Liver (tissue), 3 donors: ENCODE measurements around the gene PPM1K.

Experiments used
- ATF3 ChIP-seq: IDR thresholded peaks from 2 replicates; pipeline ENCODE4 v1.6.1; 2016; ENCODE audit warnings: antibody characterized with exemption
- CTCF ChIP-seq: fragments of 150-350 bp; IDR thresholded peaks from 2 replicates; pipeline ENCODE4 v1.5.1; 2017; ENCODE audit warnings: improper control_type of control experiment, low read depth, low read length; ENCODE audit not compliant: missing input control
- RAD21 ChIP-seq, 2 donors: IDR thresholded peaks; 2 replicates each; pipeline ENCODE4 v1.6.1; 2016; ENCODE audit warnings: antibody characterized with exemption in 2 of 2, mild to moderate bottlenecking in 2 of 2
- REST ChIP-seq: IDR thresholded peaks from 2 replicates; pipeline ENCODE4 v1.6.1; 2016; ENCODE audit warnings: antibody characterized with exemption, mild to moderate bottlenecking
- SP1 ChIP-seq: IDR thresholded peaks from 2 replicates; pipeline ENCODE4 v1.6.1; 2018; ENCODE audit warnings: antibody characterized with exemption, mild to moderate bottlenecking
- TAF1 ChIP-seq: conservative IDR thresholded peaks from 2 replicates; pipeline ENCODE4 v1.6.1; 2016; ENCODE audit warnings: antibody characterized with exemption, mild to moderate bottlenecking
- ZBTB33 ChIP-seq: IDR thresholded peaks from 2 replicates; pipeline ENCODE4 v1.6.1; 2016; ENCODE audit warnings: antibody characterized with exemption
- donor health status: healthy.
- donor health status: healthy.

GRCh38 chr4:88275516-88275915, 8.8 kb downstream of the PPM1K start:
- no peak for TF ChIP-seq REST
- no peak for TF ChIP-seq CTCF
- no peak for TF ChIP-seq RAD21 (IDR thresholded peaks at IDR 0.05)
- TF ChIP-seq TAF1, result no peak
- no peak for TF ChIP-seq ZBTB33
- no peak for TF ChIP-seq SP1
- no peak for TF ChIP-seq ATF3
